Glutamatergic neuron (in vitro differentiated cells): ENCODE results near the gene FOXL1. TPM values are rescaled to one million over a fixed set of nuclear protein-coding genes. Genes with fewer than 3 reads are reported as not detected.

ENCODE experiments used
- DNase-seq: peaks from one replicate; pipeline ENCODE4 v3.0.0; 2022
- H3K27ac Mint-ChIP-seq: one replicate; pipeline ENCODE4 v1.8.0; 2020; ENCODE audit warnings: mild to moderate bottlenecking, mixed read lengths, inconsistent platforms; ENCODE audit not compliant: unreplicated experiment
- H3K27me3 Mint-ChIP-seq: one replicate; pipeline ENCODE4 v1.8.0; 2020; ENCODE audit warnings: mild to moderate bottlenecking, moderate library complexity, mixed read lengths, inconsistent platforms; ENCODE audit not compliant: unreplicated experiment
- H3K36me3 Mint-ChIP-seq: one replicate; pipeline ENCODE4 v1.8.0; 2020; ENCODE audit warnings: mild to moderate bottlenecking, mixed read lengths, inconsistent platforms; ENCODE audit not compliant: unreplicated experiment
- H3K4me1 Mint-ChIP-seq: one replicate; pipeline ENCODE4 v1.8.0; 2020; ENCODE audit warnings: mild to moderate bottlenecking, low read depth, mixed read lengths, inconsistent platforms; ENCODE audit not compliant: unreplicated experiment
- H3K4me3 Mint-ChIP-seq: one replicate; pipeline ENCODE4 v1.8.0; 2020; ENCODE audit warnings: mild to moderate bottlenecking, mixed read lengths, inconsistent platforms; ENCODE audit not compliant: unreplicated experiment
- H3K9me3 Mint-ChIP-seq: one replicate; pipeline ENCODE4 v1.8.0; 2020; ENCODE audit warnings: mild to moderate bottlenecking, moderate library complexity, mixed read lengths, inconsistent platforms; ENCODE audit not compliant: unreplicated experiment
- CTCF ChIP-seq: fragments of 200-600 bp; sonication (generic); IDR thresholded peaks from one replicate; pipeline ENCODE4 v1.5.0; 2021; ENCODE audit not compliant: partially characterized antibody, unreplicated experiment
- long read RNA-seq: library from polyadenylated mRNA; unstranded; transcript quantifications from one replicate; pipeline ENCODE4 v2.0.0, GENCODE V29; 2020; ENCODE audit not compliant: unreplicated experiment
- total RNA-seq: library from RNA; stranded (reverse); fragmentation: NEBNext Ultra II Directional; extraction: Animal tissue kit (Norgen Biotek cat#: 25700); gene quantifications from one replicate; pipeline ENCODE4 v1.2.1, GENCODE V29; 2021; ENCODE audit not compliant: unreplicated experiment

FOXL1 gene
- not detected for total RNA-seq
- long read RNA-seq, result 0 reads

- Mint-ChIP-seq H3K4me1 (peaks cover 11% of the 10 kb centered on the region), H3K9me3 (peaks cover 6% of the 10 kb centered on the region), H3K27ac (no peak within 1 kb of the TSS), H3K27me3 (peaks cover 34% of the 10 kb centered on the region), H3K36me3 (no peaks in the 10 kb centered on the region), H3K4me3 (peak within 1 kb of the TSS; percentile 82)
- TF ChIP-seq CTCF, result no peak
- no peak for DNase-seq
These were observed at the start of gene FOXL1 for GRCh38 chr16:86578061-86578599. TSS of gene FOXL1 (plus strand) at chr16:86578549. CDS start at chr16:86578724, 175 bp downstream.

- Mint-ChIP-seq H3K36me3 (peaks cover 4% of the 10 kb centered on the region), H3K4me1 (no peaks in the 10 kb centered on the region), H3K27ac (no peak overlapping the region), H3K9me3 (peaks cover 6% of the 10 kb centered on the region), H3K4me3 (no peak overlapping the region), H3K27me3 (peaks cover 2% of the 10 kb centered on the region)
- DNase-seq, result no peak
- no peak for TF ChIP-seq CTCF
These were observed 49.2 kb upstream of the FOXL1 start for GRCh38 chr16:86529160-86529559.

GRCh38 chr16:86530251-86531190, 47.8 kb upstream of the FOXL1 start:
- Mint-ChIP-seq H3K27me3 (peaks cover 2% of the 10 kb centered on the region), H3K9me3 (peaks cover 6% of the 10 kb centered on the region), H3K27ac (no peak overlapping the region), H3K36me3 (peaks cover 4% of the 10 kb centered on the region), H3K4me3 (no peak overlapping the region), H3K4me1 (no peaks in the 10 kb centered on the region)
- TF ChIP-seq CTCF, result no peak
- DNase-seq, result no peak

- no peaks in the 10 kb centered on the region for H3K4me1 Mint-ChIP-seq
- TF ChIP-seq CTCF, result no peak
- no peak for DNase-seq
- H3K27me3 Mint-ChIP-seq, result no peaks in the 10 kb centered on the region
- no peak overlapping the region for H3K27ac Mint-ChIP-seq
- no peak overlapping the region for H3K4me3 Mint-ChIP-seq
- peaks cover 6% of the 10 kb centered on the region for H3K9me3 Mint-ChIP-seq
- peaks cover 4% of the 10 kb centered on the region for H3K36me3 Mint-ChIP-seq
These were observed 47.2 kb upstream of the FOXL1 start for GRCh38 chr16:86531191-86531545.
